HL-60/S4 treated with phorbol 12-myristate 13-acetate at 8.2 ng/mL for 4 days and 3 days (cell line): ENCODE results near the gene NMRK2.
"Not testable (repeated sequence)": the region's sequence is repeated elsewhere in the genome, so short reads cannot be mapped to it uniquely, and the experiment has no call there.

Experiments used
- in situ Hi-C: fragments of 300-500 bp; cut with MboI; formaldehyde crosslinking; loops from 2 replicates; pipeline ENCODE4 v1.15.0; 2022; ENCODE audit warnings: low sequenced_read_pairs

Gene NMRK2

DNA sequence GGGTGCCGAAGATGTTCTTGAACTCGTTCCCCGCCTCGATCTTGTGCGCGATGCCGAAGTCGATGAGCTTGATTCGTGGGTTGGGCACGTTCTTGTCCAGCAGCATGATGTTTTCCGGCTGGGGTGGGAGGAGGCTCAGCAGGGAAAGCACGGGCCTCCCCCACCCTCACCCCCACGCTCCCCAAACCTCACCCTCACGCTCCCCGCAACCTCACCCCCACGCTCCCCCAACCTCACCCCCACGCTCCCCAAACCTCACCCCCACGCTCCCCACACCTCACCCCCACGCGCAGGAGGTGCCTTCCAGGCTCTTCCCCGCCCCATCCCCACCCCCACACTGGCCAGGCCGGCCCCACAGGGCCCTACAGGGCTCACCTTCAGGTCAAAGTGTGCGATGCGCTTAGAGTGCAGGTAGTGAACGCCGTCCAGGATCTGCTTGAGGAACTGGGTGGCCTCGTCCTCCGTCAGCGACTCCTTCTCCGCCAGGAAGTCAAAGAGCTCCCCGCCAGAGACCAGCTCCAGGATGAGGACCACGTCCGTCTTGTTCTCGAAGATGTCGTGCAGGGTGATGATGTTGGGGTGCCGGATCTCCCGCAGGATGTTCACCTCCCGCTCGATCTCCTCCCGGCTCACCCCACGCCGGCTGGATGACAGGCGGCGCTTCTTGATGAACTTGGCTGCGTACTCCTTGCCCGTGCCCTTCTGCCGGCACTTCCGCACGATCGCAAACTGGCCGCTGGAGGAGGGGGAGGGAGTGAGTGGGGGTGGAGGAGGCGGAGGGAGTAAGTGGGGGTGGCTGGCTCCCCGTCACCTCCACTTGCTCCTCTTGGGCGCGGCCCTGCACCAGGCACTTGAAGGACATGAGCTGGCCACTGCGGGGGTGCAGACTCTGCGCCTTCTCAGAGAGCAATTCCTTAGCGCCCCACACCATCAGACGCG lies 31.7 kb downstream of the NMRK2 start:
- in situ Hi-C loops = no loop called here

- in situ Hi-C loops = no loop called here
These were observed 33.5 kb downstream of the NMRK2 start for GRCh38 chr19:3966051-3967017.

GRCh38 chr19:3967983-3968382 lies 35.1 kb downstream of the NMRK2 start:
- in situ Hi-C loops = not testable (repeated sequence)

DNA sequence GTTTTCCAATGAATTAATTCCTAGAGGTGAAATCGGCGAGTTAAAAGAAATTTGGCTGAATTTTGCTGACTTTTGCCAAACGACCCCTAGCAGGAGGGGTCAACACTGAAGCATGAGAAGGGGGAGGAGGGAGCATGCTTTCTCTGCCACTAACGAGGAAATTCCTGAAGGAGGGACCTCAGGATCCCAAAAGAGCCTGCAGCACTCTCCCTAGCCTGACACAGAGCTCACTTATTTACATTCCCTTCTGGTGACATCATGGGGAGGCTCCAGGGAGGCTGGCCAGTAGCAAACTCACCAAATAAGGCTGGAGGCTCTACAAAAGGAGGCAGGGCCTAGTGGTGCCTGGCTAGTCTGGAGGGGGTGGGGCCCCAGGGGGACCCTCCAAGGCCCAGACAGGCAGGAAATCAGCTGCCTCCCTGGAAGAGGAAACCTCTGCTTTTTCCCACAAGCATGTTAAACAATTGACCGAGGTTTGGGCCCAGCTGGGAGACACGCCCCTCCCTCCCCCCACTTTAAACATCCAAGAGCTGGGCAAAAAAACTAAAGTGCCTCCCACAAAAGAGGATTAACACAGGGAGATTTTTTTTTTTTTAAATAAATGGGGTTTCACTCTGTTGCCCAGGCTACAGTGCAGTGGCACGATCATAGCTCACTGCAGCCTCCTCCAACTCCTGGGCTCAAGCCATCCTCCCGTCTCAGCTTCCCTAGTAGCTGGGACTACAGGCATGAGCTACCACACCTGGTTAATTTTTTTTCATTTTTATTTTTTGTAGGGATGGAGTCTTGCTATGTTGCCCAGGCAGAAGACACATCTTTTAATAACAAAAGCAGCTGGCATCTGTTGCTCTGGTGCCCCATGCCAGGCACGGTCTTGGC lies 35.9 kb downstream of the NMRK2 start:
- in situ Hi-C loops = no loop called here

DNA sequence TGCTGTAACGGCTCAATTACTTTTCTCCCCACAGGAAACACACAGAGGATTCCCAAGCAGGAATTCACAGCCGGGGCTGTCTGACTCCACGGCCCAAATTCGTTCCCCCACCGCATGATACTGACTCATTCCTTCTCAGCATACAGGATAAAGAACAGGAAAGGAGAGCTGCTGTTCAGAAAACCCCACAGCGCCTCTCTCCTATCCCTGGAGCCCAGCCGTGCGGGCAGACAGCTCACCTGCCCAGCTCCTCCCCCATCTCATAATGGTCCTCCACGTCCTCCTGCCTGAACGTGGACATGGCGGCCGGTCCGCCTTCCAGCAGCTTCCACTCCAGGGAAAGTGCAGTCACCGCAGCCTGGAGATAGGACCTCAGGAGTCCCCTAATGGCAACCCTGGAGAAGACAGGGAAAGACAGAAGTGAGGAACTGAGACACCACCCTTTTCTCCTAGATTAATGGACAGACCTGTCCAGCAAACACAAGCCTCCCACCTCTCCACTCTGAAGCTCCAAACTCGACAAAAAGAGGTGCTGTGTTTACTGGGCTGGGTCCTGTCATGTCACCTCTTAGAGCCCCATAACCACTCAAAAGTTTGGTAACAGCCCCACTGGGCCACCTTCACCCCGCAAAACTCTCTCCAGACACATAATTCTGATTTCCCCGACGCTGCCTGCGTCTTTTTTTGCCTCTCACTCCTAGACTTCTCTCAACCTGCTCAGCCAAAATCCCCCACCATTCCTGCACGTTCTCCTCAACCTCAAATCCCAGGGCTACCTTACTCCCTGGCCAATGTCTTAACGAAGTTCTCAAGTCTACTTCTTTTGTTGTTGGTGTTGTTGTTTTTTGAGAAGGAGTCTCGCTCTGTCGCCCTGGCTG lies 36.8 kb downstream of the NMRK2 start:
- in situ Hi-C loops = no loop called here

- in situ Hi-C loops = no loop called here
These were observed 37.5 kb downstream of the NMRK2 start for GRCh38 chr19:3970313-3970807.

DNA sequence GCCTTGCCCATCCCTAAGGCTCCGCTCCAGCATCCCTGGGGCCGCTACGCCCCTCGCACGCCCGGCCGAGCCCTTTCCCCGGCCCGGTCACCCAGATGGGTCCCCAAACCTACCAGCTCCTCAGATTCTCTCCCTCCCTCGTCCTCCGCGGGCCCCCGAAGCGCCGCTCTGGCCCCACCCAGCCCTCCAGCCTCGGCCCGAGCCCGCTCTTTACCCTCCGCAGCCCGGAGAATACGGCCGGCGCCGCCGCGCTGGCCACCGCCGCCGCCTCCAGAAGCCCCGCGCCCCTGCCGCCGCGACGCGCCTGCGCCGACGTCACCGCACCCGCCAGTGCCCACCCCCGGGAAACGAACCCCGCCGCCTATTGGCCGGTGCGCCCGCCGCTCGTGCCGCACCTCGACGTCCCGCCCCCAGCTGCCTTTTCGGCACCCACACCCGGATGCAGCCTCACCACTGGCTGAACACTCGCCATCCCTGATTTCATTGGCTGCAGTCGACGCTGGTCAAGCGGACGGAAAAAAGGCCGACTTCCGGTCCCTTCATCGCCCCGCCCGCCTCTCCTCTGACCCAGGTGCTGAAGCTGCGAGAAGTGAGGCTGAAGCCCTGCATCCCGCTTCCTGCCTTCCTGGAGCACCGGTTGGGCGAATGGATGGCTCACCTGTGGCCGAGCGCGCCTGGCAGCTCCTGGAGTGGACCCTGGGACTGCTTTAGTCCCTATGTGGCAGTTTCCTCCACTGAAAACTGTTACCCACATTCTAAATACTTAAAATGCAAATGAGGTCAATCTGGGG lies 38.1 kb downstream of the NMRK2 start, which contains the start of gene DAPK3:
TSS of gene DAPK3 (minus strand) at position 292 of the 791 bp plus-strand sequence. CDS start 1,364 bp downstream, outside the sequence.
- in situ Hi-C loops = no loop called here

DNA sequence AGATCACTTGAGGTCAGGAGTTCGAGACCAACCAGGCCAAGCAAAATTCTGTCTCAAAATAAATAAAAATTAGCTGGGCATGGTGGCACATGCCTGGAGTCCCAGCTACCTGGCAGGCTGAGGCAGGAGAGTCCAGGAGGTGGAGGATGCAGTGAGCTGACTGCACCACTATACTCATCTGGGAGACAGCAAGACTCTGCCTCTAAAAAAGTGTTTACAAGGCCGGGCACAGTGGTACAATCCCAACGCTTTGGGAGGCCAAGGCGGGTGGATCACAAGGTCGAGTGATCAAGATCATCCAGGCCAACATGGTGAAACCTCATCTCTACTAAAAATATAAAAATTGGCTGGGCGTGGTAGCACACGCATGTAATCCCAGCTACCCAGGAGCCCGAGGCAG lies 42.3 kb downstream of the NMRK2 start:
- in situ Hi-C loops = no loop called here

GRCh38 chr19:3975637-3976087 lies 42.8 kb downstream of the NMRK2 start:
- in situ Hi-C loops = no loop called here

- in situ Hi-C loops = no loop called here
These were observed 43.8 kb downstream of the NMRK2 start for GRCh38 chr19:3976495-3977241.

GRCh38 chr19:3977242-3978143 lies 44.6 kb downstream of the NMRK2 start:
- in situ Hi-C loops = no loop called here

DNA sequence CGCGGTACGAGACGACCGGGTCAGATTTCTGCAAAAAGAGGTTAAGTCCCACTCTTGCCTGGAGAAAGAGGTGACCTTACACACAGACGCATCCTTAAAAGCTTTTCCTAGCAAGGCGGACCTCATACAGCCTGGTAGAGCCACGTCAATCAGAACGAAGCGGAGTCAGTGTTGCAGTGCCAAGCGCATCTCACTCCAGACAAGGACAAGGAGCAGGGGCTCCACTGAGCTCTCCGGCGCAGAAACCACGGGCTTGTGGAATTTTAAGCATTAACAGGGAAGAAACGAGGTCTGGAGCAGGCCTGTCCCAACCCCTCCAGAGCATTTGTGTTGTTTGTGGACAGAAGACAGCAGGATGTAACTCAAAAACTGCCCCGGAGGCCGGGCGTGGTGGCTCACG lies 45.3 kb downstream of the NMRK2 start:
- in situ Hi-C loops = no loop called here

DNA sequence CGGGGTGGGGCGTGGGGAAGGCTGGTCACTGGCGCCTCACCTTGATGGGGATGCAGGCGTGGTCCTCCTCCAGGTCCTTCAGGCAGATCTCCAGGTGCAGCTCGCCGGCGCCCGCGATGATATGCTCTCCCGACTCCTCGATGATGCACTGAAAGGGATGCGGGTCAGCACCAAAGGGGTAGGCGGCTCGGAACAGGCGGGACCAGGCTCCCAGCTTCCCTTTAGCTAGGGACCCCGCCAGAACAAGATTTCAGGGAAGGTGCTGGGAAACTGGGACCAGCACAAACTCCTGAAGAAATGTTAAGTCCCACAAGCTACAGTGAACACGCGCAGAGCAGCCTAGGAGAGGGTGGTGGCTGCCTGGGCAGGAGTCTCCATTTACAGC lies 46.4 kb downstream of the NMRK2 start:
- in situ Hi-C loops = no loop called here

- in situ Hi-C loops = no loop called here
These were observed 46.9 kb downstream of the NMRK2 start for GRCh38 chr19:3979674-3980352.

GRCh38 chr19:3980353-3981251 lies 47.7 kb downstream of the NMRK2 start:
- in situ Hi-C loops = no loop called here
